GM21529 (cell line): ENCODE data around the gene SND1.
"Not testable (repeated sequence)": the region's sequence is repeated elsewhere in the genome, so short reads cannot be mapped to it uniquely, and the experiment has no call there.

ENCODE experiments used
- ATAC-seq: cut with Tn5 transposase; IDR thresholded peaks from one replicate; pipeline ENCODE4 v1.9.1; 2021; ENCODE audit not compliant: unreplicated experiment

The SND1 gene

GRCh38 chr7:128107516-128107915, 455.5 kb downstream of the SND1 start:
- not testable (repeated sequence) for ATAC-seq

GRCh38 chr7:128108129-128108528, 456.1 kb downstream of the SND1 start:
- ATAC-seq: no peak

GRCh38 chr7:128108641-128109423, 456.8 kb downstream of the SND1 start:
- peak; percentile 91 for ATAC-seq

- not testable (repeated sequence) for ATAC-seq
Observed at GRCh38 chr7:128109424-128109969, 457.5 kb downstream of the SND1 start.

- ATAC-seq: no peak
Observed at GRCh38 chr7:128110641-128111364, 458.8 kb downstream of the SND1 start.

- ATAC-seq: no peak
Observed at GRCh38 chr7:128112018-128112780, 460.2 kb downstream of the SND1 start.

GRCh38 chr7:128112781-128113221, 460.8 kb downstream of the SND1 start:
- ATAC-seq: no peak

- ATAC-seq: no peak
Observed at GRCh38 chr7:128113839-128114238, 461.8 kb downstream of the SND1 start.

GRCh38 chr7:128114806-128115205, 462.8 kb downstream of the SND1 start:
- no peak for ATAC-seq

GRCh38 chr7:128115336-128115820, 463.4 kb downstream of the SND1 start:
- no peak for ATAC-seq

- no peak for ATAC-seq
Observed at GRCh38 chr7:128115821-128116723, 464.1 kb downstream of the SND1 start.

GRCh38 chr7:128116740-128117139, 464.7 kb downstream of the SND1 start:
- no peak for ATAC-seq

GRCh38 chr7:128117691-128118090, 465.7 kb downstream of the SND1 start:
- ATAC-seq: no peak

- ATAC-seq: no peak
Observed at GRCh38 chr7:128119036-128119435, 467.0 kb downstream of the SND1 start.

GRCh38 chr7:128120116-128120515, 468.1 kb downstream of the SND1 start:
- no peak for ATAC-seq

GRCh38 chr7:128120976-128121490, 469.0 kb downstream of the SND1 start:
- no peak for ATAC-seq

- ATAC-seq: no peak
Observed at GRCh38 chr7:128121711-128122530, 469.9 kb downstream of the SND1 start.

GRCh38 chr7:128122576-128123290, 470.7 kb downstream of the SND1 start:
- no peak for ATAC-seq
